ENCODE data around the gene PTPRS.

PTPRS gene

GRCh38 chr19:5313307-5313706 lies 27.3 kb downstream of the PTPRS start:
- no peaks in the 10 kb centered on the region for H3K9me3 ChIP-seq (ENCODE audit: insufficient read depth, low read length)
- no peak overlapping the region for H2AFZ ChIP-seq (ENCODE audit: low read depth, low read length)
- H3K4me1 ChIP-seq (ENCODE audit: low read length): no peaks in the 10 kb centered on the region
- no peak overlapping the region for H3K27ac ChIP-seq (ENCODE audit: low read length)
- no peaks in the 10 kb centered on the region for H3K79me2 ChIP-seq (ENCODE audit: low read length)
- no peaks in the 10 kb centered on the region for H4K20me1 ChIP-seq (ENCODE audit: insufficient read depth, low read length)
- no peaks in the 10 kb centered on the region for H3K36me3 ChIP-seq (replicated peaks; ENCODE audit: low read depth, low read length)
- TF ChIP-seq, protein P1, sequence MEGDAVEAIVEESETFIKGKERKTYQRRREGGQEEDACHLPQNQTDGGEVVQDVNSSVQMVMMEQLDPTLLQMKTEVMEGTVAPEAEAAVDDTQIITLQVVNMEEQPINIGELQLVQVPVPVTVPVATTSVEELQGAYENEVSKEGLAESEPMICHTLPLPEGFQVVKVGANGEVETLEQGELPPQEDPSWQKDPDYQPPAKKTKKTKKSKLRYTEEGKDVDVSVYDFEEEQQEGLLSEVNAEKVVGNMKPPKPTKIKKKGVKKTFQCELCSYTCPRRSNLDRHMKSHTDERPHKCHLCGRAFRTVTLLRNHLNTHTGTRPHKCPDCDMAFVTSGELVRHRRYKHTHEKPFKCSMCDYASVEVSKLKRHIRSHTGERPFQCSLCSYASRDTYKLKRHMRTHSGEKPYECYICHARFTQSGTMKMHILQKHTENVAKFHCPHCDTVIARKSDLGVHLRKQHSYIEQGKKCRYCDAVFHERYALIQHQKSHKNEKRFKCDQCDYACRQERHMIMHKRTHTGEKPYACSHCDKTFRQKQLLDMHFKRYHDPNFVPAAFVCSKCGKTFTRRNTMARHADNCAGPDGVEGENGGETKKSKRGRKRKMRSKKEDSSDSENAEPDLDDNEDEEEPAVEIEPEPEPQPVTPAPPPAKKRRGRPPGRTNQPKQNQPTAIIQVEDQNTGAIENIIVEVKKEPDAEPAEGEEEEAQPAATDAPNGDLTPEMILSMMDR (IDR thresholded peaks at IDR 0.05; ENCODE audit: low read depth, low read length): no peak
- no peak for TF ChIP-seq EZH2phosphoT487 (IDR thresholded peaks at IDR 0.05; ENCODE audit: low read depth)
- H3K4me2 ChIP-seq (ENCODE audit: low read length): no peak overlapping the region
- H3K27me3 ChIP-seq (ENCODE audit: low read depth, low read length): peaks cover 3% of the 10 kb centered on the region; the same call in 1 of the 2 replicates
- H3K4me3 ChIP-seq (ENCODE audit: low read length): no peak overlapping the region
- H3K9ac ChIP-seq (ENCODE audit: low read length): no peak overlapping the region

GRCh38 chr19:5312058-5312457 lies 28.6 kb downstream of the PTPRS start:
- no peak overlapping the region for H3K4me2 ChIP-seq (ENCODE audit: low read length)
- no peak overlapping the region for H2AFZ ChIP-seq (ENCODE audit: low read depth, low read length)
- H3K27ac ChIP-seq (ENCODE audit: low read length): no peak overlapping the region
- H4K20me1 ChIP-seq (ENCODE audit: insufficient read depth, low read length): no peaks in the 10 kb centered on the region
- peaks cover 3% of the 10 kb centered on the region; the same call in 1 of the 2 replicates for H3K27me3 ChIP-seq (ENCODE audit: low read depth, low read length)
- H3K79me2 ChIP-seq (ENCODE audit: low read length): no peaks in the 10 kb centered on the region
- H3K36me3 ChIP-seq (replicated peaks; ENCODE audit: low read depth, low read length): no peaks in the 10 kb centered on the region
- H3K4me3 ChIP-seq (ENCODE audit: low read length): no peak overlapping the region
- no peak overlapping the region for H3K9ac ChIP-seq (ENCODE audit: low read length)
- TF ChIP-seq, protein P1 (IDR thresholded peaks at IDR 0.05; ENCODE audit: low read depth, low read length): no peak
- TF ChIP-seq EZH2phosphoT487 (IDR thresholded peaks at IDR 0.05; ENCODE audit: low read depth): no peak
- no peaks in the 10 kb centered on the region for H3K4me1 ChIP-seq (ENCODE audit: low read length)
- H3K9me3 ChIP-seq (ENCODE audit: insufficient read depth, low read length): no peaks in the 10 kb centered on the region

DNA sequence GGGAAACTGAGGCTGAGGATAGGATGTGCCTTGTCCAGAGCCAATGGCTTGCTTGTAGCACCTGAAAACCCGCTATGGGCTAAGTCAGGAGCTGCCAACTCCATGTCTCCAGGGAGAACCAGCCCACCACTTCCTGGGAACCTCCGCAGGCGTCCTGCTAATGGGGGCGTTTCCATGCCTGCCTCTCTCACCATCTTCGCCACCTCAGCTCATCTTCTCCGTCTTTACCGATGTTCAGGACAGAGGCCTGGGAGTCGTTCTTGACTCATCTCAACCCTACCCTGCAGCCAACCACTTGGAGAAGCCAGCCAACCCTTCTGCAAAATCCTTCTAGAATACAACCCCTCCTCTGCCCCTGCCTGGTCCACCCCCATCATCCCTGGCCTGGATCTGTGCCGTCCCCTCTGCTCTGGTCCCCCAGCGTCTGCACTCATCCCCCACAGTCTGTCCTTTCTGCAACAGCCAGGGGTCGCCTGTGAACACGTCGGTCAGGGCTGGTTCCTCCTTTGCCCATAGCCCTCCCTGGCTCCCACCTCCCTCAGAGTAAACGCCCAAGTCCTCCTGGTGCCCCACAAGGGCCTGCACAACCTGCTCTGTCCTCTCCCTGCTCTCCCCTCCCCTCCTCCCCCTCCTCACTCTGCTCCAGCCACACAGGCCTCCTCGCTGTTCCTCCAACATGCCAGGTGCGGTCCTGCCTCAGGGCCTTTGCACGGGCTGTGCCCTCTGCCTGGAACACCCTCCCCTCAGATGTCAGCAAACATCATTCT lies 31.0 kb downstream of the PTPRS start:
- Histone ChIP-seq H3K27ac (ENCODE audit: low read length) (no peak overlapping the region), H3K4me3 (ENCODE audit: low read length) (no peak overlapping the region), H3K36me3 (replicated peaks; ENCODE audit: low read depth, low read length) (no peaks in the 10 kb centered on the region)

More for the DNA sequence above, 31.0 kb downstream of the PTPRS start:
- Histone ChIP-seq H3K4me2 (ENCODE audit: low read length) (no peak overlapping the region), H3K9ac (ENCODE audit: low read length) (no peak overlapping the region), H4K20me1 (ENCODE audit: insufficient read depth, low read length) (no peaks in the 10 kb centered on the region), H3K27me3 (ENCODE audit: low read depth, low read length) (peaks cover 3% of the 10 kb centered on the region; the same call in 1 of the 2 replicates), H3K9me3 (ENCODE audit: insufficient read depth, low read length) (no peaks in the 10 kb centered on the region), H3K4me1 (ENCODE audit: low read length) (no peaks in the 10 kb centered on the region), H3K79me2 (ENCODE audit: low read length) (no peaks in the 10 kb centered on the region), H2AFZ (ENCODE audit: low read depth, low read length) (no peak overlapping the region)
- TF ChIP-seq, protein P1 (IDR thresholded peaks at IDR 0.05; ENCODE audit: low read depth, low read length): no peak
- TF ChIP-seq EZH2phosphoT487 (IDR thresholded peaks at IDR 0.05; ENCODE audit: low read depth): no peak
